Measurements from ENCODE around the gene TPK1.

DNA sequence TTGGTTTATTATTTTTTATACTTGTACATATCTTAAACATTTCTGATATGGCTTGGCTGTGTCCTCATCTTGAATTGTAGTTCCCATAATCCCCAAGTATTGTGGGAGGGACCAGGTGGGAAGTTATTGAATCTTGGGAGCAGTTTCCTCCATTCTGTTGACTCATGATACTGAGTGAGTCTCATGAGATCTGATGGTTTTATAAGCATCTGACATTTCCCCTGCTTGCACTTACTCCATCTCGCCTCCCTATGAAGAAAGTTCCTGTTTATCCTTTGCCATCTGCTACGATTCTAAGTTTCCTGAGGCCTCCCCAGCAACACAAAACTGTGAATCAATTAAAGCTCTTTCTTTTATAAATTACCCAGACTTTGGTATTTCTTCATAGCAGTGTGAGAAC is 207.7 kb downstream of the TPK1 start:
- TF ChIP-seq, protein P1, sequence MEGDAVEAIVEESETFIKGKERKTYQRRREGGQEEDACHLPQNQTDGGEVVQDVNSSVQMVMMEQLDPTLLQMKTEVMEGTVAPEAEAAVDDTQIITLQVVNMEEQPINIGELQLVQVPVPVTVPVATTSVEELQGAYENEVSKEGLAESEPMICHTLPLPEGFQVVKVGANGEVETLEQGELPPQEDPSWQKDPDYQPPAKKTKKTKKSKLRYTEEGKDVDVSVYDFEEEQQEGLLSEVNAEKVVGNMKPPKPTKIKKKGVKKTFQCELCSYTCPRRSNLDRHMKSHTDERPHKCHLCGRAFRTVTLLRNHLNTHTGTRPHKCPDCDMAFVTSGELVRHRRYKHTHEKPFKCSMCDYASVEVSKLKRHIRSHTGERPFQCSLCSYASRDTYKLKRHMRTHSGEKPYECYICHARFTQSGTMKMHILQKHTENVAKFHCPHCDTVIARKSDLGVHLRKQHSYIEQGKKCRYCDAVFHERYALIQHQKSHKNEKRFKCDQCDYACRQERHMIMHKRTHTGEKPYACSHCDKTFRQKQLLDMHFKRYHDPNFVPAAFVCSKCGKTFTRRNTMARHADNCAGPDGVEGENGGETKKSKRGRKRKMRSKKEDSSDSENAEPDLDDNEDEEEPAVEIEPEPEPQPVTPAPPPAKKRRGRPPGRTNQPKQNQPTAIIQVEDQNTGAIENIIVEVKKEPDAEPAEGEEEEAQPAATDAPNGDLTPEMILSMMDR (conservative IDR thresholded peaks at IDR 0.05 in 1 of 2, IDR thresholded peaks at IDR 0.05 in 1 of 2; ENCODE audit: extremely low read depth in 1 of 2, insufficient read depth in 1 of 2, low read depth in 1 of 2, low read length in 2 of 2): no peak
- no peak for TF ChIP-seq EZH2 (IDR thresholded peaks at IDR 0.05; ENCODE audit: borderline replicate concordance, low read length)
